Measurements from ENCODE around the gene MFSD8. TPM values are rescaled to one million over a fixed set of nuclear protein-coding genes. Genes with fewer than 3 reads are reported as not detected.
"Not testable (repeated sequence)": the region's sequence is repeated elsewhere in the genome, so short reads cannot be mapped to it uniquely, and the experiment has no call there.

The MFSD8 gene
- total RNA-seq, 1 donor from 2014 or later = 23.0 TPM

DNA sequence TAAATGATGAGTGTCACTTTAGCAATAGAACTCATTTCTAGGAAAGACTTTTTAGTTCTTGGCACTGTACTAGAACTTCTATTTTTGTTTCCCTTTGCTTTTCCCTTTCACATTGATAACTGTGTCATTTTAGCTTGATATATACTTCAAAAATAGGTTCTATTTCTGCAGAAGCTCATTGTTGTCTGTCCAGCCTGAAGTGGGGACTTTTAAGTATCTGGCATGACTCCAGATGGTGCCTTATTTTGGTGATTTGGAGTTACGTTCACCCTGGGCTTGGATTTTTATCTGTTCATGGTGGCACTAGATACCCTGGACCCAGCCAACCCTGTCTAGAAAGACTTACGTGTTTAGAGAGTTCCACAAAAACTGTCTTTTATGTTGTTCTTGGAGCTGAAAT lies 3.6 kb upstream of the MFSD8 start:
- Histone ChIP-seq H2AFZ (ENCODE audit: low read depth, low read length) (no peak overlapping the region), H4K20me1 (ENCODE audit: insufficient read depth, low read length) (no peaks in the 10 kb centered on the region), H3K4me2 (ENCODE audit: low read length) (no peak overlapping the region), H3K79me2 (ENCODE audit: insufficient read depth, low read length) (peaks cover 46% of the 10 kb centered on the region), H3K27ac (ENCODE audit: low read depth, low read length) (no peak overlapping the region), H3K27me3 (ENCODE audit: insufficient read depth, low read length) (no peaks in the 10 kb centered on the region), H3K4me1 (ENCODE audit: insufficient read depth, low read length) (peaks cover 3% of the 10 kb centered on the region), H3K4me3 (ENCODE audit: insufficient read depth, low read depth, low read length) (no peak overlapping the region), H3K36me3 (ENCODE audit: insufficient read depth, low read length) (no peaks in the 10 kb centered on the region), H3K9me3 (ENCODE audit: insufficient read depth, low read depth, low read length) (no peaks in the 10 kb centered on the region), H3K9ac (ENCODE audit: low read length) (no peak overlapping the region)
- Mint-ChIP-seq H3K36me3 (ENCODE audit: low read depth, unreplicated experiment) (no peaks in the 10 kb centered on the region), H3K9me3 (ENCODE audit: unreplicated experiment) (no peaks in the 10 kb centered on the region), H3K4me1 (ENCODE audit: low read depth, unreplicated experiment) (no peaks in the 10 kb centered on the region), H3K27ac (ENCODE audit: unreplicated experiment) (no peak overlapping the region), H3K4me3 (ENCODE audit: unreplicated experiment) (no peak overlapping the region), H3K27me3 (ENCODE audit: low read depth, unreplicated experiment) (no peaks in the 10 kb centered on the region)
- TF ChIP-seq, protein P1, sequence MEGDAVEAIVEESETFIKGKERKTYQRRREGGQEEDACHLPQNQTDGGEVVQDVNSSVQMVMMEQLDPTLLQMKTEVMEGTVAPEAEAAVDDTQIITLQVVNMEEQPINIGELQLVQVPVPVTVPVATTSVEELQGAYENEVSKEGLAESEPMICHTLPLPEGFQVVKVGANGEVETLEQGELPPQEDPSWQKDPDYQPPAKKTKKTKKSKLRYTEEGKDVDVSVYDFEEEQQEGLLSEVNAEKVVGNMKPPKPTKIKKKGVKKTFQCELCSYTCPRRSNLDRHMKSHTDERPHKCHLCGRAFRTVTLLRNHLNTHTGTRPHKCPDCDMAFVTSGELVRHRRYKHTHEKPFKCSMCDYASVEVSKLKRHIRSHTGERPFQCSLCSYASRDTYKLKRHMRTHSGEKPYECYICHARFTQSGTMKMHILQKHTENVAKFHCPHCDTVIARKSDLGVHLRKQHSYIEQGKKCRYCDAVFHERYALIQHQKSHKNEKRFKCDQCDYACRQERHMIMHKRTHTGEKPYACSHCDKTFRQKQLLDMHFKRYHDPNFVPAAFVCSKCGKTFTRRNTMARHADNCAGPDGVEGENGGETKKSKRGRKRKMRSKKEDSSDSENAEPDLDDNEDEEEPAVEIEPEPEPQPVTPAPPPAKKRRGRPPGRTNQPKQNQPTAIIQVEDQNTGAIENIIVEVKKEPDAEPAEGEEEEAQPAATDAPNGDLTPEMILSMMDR (IDR thresholded peaks at IDR 0.05; ENCODE audit: insufficient read depth, low read depth, low read length) = no peak
- TF ChIP-seq EZH2 (IDR thresholded peaks at IDR 0.05; ENCODE audit: insufficient read depth, low read length) = no peak
- DNase-seq (ENCODE audit: low read depth) = no peak
- FAIRE-seq = no peak

GRCh38 chr4:127967141-127967775 lies 2.3 kb upstream of the MFSD8 start:
- H3K9ac ChIP-seq (ENCODE audit: low read length) = no peak overlapping the region
- H3K79me2 ChIP-seq (ENCODE audit: insufficient read depth, low read length) = peaks cover 58% of the 10 kb centered on the region
- no peaks in the 10 kb centered on the region for H4K20me1 ChIP-seq (ENCODE audit: insufficient read depth, low read length)
- no peaks in the 10 kb centered on the region for H3K36me3 Mint-ChIP-seq (ENCODE audit: low read depth, unreplicated experiment)
- H2AFZ ChIP-seq (ENCODE audit: low read depth, low read length) = no peak overlapping the region
- no peaks in the 10 kb centered on the region for H3K9me3 ChIP-seq (ENCODE audit: insufficient read depth, low read depth, low read length)
- H3K27ac Mint-ChIP-seq (ENCODE audit: unreplicated experiment) = no peak overlapping the region
- no peak for TF ChIP-seq EZH2 (IDR thresholded peaks at IDR 0.05; ENCODE audit: insufficient read depth, low read length)
- H3K4me1 Mint-ChIP-seq (ENCODE audit: low read depth, unreplicated experiment) = no peaks in the 10 kb centered on the region
- peak overlapping the region; percentile 70 for H3K4me3 Mint-ChIP-seq (ENCODE audit: unreplicated experiment)
- no peaks in the 10 kb centered on the region for H3K27me3 ChIP-seq (ENCODE audit: insufficient read depth, low read length)
- no peak for FAIRE-seq
- H3K27me3 Mint-ChIP-seq (ENCODE audit: low read depth, unreplicated experiment) = no peaks in the 10 kb centered on the region
- H3K27ac ChIP-seq (ENCODE audit: low read depth, low read length) = no peak overlapping the region
- no peaks in the 10 kb centered on the region for H3K9me3 Mint-ChIP-seq (ENCODE audit: unreplicated experiment)
- peaks cover 3% of the 10 kb centered on the region for H3K4me1 ChIP-seq (ENCODE audit: insufficient read depth, low read length)
- H3K4me3 ChIP-seq (ENCODE audit: insufficient read depth, low read depth, low read length) = no peak overlapping the region
- no peak overlapping the region for H3K4me2 ChIP-seq (ENCODE audit: low read length)
- no peaks in the 10 kb centered on the region for H3K36me3 ChIP-seq (ENCODE audit: insufficient read depth, low read length)
- no peak for DNase-seq (ENCODE audit: low read depth)

- Histone ChIP-seq H3K79me2 (ENCODE audit: insufficient read depth, low read length) (peaks cover 65% of the 10 kb centered on the region), H3K4me1 (ENCODE audit: insufficient read depth, low read length) (peaks cover 3% of the 10 kb centered on the region), H3K36me3 (ENCODE audit: insufficient read depth, low read length) (no peaks in the 10 kb centered on the region), H3K4me3 (ENCODE audit: insufficient read depth, low read depth, low read length) (peak overlapping the region; percentile 90), H2AFZ (ENCODE audit: low read depth, low read length) (peak overlapping the region; percentile 98), H4K20me1 (ENCODE audit: insufficient read depth, low read length) (no peaks in the 10 kb centered on the region), H3K9ac (ENCODE audit: low read length) (peak overlapping the region; percentile 91), H3K9me3 (ENCODE audit: insufficient read depth, low read depth, low read length) (no peaks in the 10 kb centered on the region), H3K27ac (ENCODE audit: low read depth, low read length) (peak overlapping the region; percentile 73), H3K4me2 (ENCODE audit: low read length) (peak overlapping the region; percentile 89), H3K27me3 (ENCODE audit: insufficient read depth, low read length) (no peaks in the 10 kb centered on the region)
- Mint-ChIP-seq H3K4me1 (ENCODE audit: low read depth, unreplicated experiment) (no peaks in the 10 kb centered on the region), H3K36me3 (ENCODE audit: low read depth, unreplicated experiment) (no peaks in the 10 kb centered on the region), H3K4me3 (ENCODE audit: unreplicated experiment) (peak overlapping the region; percentile 98), H3K27ac (ENCODE audit: unreplicated experiment) (peak overlapping the region; percentile 92), H3K9me3 (ENCODE audit: unreplicated experiment) (no peaks in the 10 kb centered on the region), H3K27me3 (ENCODE audit: low read depth, unreplicated experiment) (no peaks in the 10 kb centered on the region)
- DNase-seq (ENCODE audit: low read depth) = peak; percentile 5
- FAIRE-seq = no peak
- TF ChIP-seq EZH2 (IDR thresholded peaks at IDR 0.05; ENCODE audit: insufficient read depth, low read length) = no peak
- TF ChIP-seq, protein P1 (IDR thresholded peaks at IDR 0.05; ENCODE audit: insufficient read depth, low read depth, low read length) = no peak
Observed at GRCh38 chr4:127965803-127966175, 816 bp upstream of the MFSD8 start.

DNA sequence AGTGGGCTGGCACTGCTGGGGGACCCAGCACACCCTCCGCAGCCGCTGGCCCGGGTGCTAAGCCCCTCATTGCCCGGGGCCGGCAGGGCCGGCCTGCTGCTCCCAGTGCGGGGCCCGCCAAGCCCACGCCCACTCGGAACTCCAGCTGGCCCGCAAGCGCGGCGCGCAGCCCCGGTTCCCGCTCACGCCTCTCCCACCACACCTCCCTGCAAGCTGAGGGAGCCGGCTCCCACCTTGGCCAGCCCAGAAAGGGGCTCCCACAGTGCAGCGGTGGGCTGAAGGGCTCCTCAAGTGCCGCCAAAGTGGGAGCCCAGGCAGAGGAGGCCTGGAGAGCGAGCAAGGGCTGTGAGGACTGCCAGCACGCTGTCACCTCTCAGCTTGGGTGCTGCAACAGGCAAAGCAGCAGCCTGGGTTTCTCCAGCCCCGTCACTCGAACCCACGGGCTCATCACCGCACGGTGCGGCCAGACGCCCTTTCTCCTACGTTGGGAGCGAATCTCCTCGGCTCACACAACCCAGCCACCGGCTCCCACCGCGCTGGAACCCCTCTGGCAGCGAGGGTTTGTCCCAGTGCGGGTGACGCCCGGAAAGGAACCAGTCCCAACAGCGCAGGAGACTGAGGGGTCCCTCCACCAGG lies 429 bp downstream of the MFSD8 start:
- H3K9me3 ChIP-seq (ENCODE audit: insufficient read depth, low read depth, low read length); H3K4me1 Mint-ChIP-seq (ENCODE audit: low read depth, unreplicated experiment); FAIRE-seq; H3K36me3 ChIP-seq (ENCODE audit: insufficient read depth, low read length); H3K36me3 Mint-ChIP-seq (ENCODE audit: low read depth, unreplicated experiment); H4K20me1 ChIP-seq (ENCODE audit: insufficient read depth, low read length); H3K9me3 Mint-ChIP-seq (ENCODE audit: unreplicated experiment); H3K27me3 Mint-ChIP-seq (ENCODE audit: low read depth, unreplicated experiment); DNase-seq (ENCODE audit: low read depth); H3K4me1 ChIP-seq (ENCODE audit: insufficient read depth, low read length); H3K27me3 ChIP-seq (ENCODE audit: insufficient read depth, low read length): not testable (repeated sequence)
- H3K4me3 ChIP-seq (ENCODE audit: insufficient read depth, low read depth, low read length) = peak overlapping the region; percentile 90
- H3K9ac ChIP-seq (ENCODE audit: low read length) = peak overlapping the region; percentile 91
- H3K4me2 ChIP-seq (ENCODE audit: low read length) = peak overlapping the region; percentile 89
- Mint-ChIP-seq H3K4me3 (ENCODE audit: unreplicated experiment) (peak overlapping the region; percentile 98), H3K27ac (ENCODE audit: unreplicated experiment) (peak overlapping the region; percentile 73)
- peak overlapping the region; percentile 73 for H3K27ac ChIP-seq (ENCODE audit: low read depth, low read length)
- H2AFZ ChIP-seq (ENCODE audit: low read depth, low read length) = peak overlapping the region; percentile 98
- peaks cover 62% of the 10 kb centered on the region for H3K79me2 ChIP-seq (ENCODE audit: insufficient read depth, low read length)
